AG10803 (cell line): ENCODE results near the gene CNTD1.
A peak's percentile ranks its signal among the peaks of the same experiment; 100 is the strongest.

ENCODE experiments used
- DNase-seq: peaks from one replicate; pipeline ENCODE4 v3.0.0; 2010; ENCODE audit warnings: low read depth
- H3K4me3 ChIP-seq: 2 replicates; pipeline ENCODE4 v1.5.1; 2011; ENCODE audit warnings: mild to moderate bottlenecking, low read length, control low read depth
- CTCF ChIP-seq: conservative IDR thresholded peaks from 2 replicates; pipeline ENCODE4 v1.5.1; 2011; ENCODE audit warnings: mild to moderate bottlenecking, low read length, control low read depth, inconsistent platforms

Gene CNTD1

GRCh38 chr17:42780851-42781638 is 17.6 kb upstream of the CNTD1 start:
- H3K4me3 ChIP-seq, result peak overlapping the region; percentile 78
- DNase-seq, result no peak
- TF ChIP-seq CTCF, result no peak

- peak overlapping the region; percentile 78 for H3K4me3 ChIP-seq
- no peak for DNase-seq
Measured at GRCh38 chr17:42781639-42782165, 17.0 kb upstream of the CNTD1 start.

GRCh38 chr17:42782166-42783061 is 16.2 kb upstream of the CNTD1 start:
- DNase-seq, result no peak
- TF ChIP-seq CTCF, result no peak
- H3K4me3 ChIP-seq, result peak overlapping the region; percentile 78

More at GRCh38 chr17:42781639-42782165, 17.0 kb upstream of the CNTD1 start:
- no peak for TF ChIP-seq CTCF

GRCh38 chr17:42783062-42783790 is 15.4 kb upstream of the CNTD1 start:
- TF ChIP-seq CTCF, result no peak
- peak overlapping the region; percentile 78 for H3K4me3 ChIP-seq
- DNase-seq, result peak; percentile 78

- TF ChIP-seq CTCF, result no peak
- H3K4me3 ChIP-seq, result peak overlapping the region; percentile 12
- DNase-seq, result no peak
Measured at GRCh38 chr17:42783791-42784138, 14.9 kb upstream of the CNTD1 start.

GRCh38 chr17:42784409-42784808 is 14.3 kb upstream of the CNTD1 start:
- no peak overlapping the region for H3K4me3 ChIP-seq
- no peak for DNase-seq
- no peak for TF ChIP-seq CTCF
